Kidney tubule cell (primary cell): ENCODE measurements around the gene CYLD.
A peak's percentile ranks its signal among the peaks of the same experiment; 100 is the strongest.

Experiments used
- DNase-seq: peaks from one replicate; pipeline ENCODE4 v3.0.0-alpha.2; 2018; ENCODE audit warnings: low spot score

Gene CYLD

GRCh38 chr16:50781518-50781917 is 39.6 kb downstream of the CYLD start:
- DNase-seq: no peak

DNA sequence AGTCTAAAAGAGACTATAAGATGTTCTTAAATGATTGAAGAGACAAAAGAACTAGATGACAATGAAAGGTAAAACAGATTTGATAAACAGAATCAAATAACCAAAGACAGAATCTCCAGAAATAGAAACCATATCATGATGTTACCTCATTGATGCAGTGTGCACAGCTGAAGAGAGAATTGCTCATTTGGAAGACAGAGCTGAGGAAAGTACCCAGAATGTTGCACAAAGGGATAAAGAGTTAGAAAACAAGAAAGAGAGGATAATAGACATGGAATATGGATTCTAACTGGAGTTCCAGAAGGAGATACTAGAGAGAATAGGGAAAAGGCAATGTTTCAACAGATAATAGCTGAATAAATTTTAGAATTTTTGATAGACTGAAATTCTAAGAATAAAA is 47.9 kb downstream of the CYLD start:
- no peak for DNase-seq

DNA sequence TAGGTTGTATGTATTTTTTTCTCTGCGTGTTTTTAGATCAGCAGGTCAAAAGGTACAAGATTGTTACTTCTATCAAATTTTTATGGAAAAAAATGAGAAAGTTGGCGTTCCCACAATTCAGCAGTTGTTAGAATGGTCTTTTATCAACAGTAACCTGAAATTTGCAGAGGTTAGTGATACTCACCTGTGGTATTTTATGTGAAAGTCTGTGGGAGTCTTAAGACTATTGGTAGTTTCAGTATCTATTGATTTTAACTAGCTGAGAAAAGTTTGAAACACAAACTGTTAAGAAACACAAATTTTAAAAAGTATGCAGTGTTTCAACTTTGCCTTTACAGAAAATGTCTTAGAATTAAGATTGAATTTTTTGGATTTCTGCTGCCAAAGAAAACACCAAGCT is 49.6 kb downstream of the CYLD start:
- no peak for DNase-seq

DNA sequence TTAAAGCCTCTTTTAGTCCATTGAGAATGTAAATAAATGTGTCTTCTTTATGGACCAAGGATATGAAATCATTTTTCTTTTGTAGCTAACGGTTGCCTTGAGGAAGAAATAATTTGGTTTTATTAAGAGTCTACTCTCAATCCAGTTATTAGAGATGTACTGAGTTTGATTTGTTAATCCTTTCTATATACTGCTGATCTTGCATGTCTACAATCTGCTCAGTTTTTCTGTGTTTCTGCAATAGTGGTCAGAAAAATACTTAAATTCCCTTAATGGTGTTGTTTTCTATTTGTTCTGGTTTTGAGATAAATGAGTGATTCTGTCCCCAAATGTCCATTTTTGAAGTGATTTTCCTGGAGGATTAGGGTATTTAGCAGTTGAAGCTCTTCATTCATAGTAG is 54.9 kb downstream of the CYLD start:
- DNase-seq: no peak

DNA sequence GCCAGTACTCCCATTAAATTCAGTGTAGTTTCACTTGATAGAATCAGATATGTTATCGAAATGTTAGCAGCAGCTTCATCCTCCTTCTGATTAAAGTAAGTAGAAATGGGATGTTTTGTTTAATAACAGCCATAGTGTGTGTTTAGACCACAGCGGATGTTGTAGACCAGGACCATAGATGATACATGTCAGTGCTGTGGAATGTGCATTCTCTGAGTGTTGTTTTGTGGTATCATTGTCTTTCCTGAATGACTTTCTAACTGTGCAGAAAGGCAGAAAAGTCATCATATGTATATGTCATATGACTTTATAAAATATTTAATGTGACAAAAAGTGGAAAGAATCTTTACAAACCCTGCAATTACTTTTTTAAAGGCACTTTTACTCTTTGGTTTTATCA is 55.6 kb downstream of the CYLD start:
- peak; percentile 8 for DNase-seq

DNA sequence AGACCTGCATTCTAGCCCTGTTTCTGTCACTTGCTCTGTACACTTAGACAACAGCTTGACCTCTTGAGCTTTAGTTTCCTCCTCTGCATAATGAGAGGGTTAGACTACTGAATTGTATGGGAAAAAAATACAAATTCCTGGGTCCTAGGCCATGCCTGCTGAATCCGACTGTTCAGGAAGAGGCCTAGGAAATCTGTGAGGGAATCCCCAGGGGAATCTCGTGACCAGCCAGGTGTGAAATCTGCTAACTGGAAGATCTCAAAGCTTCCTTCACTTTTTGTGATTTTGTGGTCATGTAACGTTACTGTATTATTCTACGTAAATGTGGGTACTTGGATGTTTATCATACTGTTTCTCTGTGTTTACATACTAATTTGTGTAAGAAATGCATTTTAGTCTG is 58.2 kb downstream of the CYLD start:
- DNase-seq: peak; percentile 42

- DNase-seq: peak; percentile 66
These were observed 59.1 kb downstream of the CYLD start for GRCh38 chr16:50801036-50801435.

DNA sequence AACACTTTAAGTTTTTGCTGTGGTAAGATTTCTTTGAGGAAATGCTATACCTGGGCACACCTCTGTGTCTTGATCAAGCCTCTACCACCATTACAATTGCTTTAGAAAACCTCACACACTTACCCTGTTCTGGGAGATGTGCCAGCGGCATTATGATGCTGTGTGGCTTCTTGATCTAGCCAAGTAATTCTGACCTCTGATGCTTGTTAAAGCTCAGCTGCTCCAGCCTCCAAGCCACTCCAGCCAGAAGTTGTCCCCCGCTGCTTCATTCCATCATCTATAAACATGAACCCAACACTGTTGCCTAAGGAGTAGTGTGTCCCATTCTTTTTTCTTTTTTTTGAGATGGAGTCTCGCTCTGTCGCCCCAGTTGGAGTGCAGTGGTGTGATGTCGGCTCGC is 60.1 kb downstream of the CYLD start:
- no peak for DNase-seq

DNA sequence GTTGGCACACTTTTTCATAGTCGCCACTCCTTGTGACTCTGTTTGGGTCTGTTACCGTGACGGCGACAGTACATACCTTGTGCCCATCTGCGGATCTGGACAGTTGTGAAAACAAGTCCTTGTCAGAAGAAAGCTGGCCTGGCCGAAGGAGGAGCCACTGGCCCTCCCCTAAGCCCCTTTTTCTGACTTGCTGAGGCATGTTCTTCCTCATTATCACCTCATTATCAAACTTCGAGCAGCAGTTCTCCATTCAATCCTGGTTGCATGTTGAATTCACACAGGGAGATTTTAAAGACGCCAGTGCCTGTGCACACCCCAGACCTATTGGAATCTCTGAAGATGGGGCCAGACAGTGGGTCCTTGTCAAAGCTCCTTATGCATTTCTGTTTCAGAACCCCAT is 61.1 kb downstream of the CYLD start:
- no peak for DNase-seq

GRCh38 chr16:50804290-50804907 is 62.5 kb downstream of the CYLD start:
- no peak for DNase-seq

GRCh38 chr16:50806099-50807062 is 64.5 kb downstream of the CYLD start:
- DNase-seq: peak; percentile 86

DNA sequence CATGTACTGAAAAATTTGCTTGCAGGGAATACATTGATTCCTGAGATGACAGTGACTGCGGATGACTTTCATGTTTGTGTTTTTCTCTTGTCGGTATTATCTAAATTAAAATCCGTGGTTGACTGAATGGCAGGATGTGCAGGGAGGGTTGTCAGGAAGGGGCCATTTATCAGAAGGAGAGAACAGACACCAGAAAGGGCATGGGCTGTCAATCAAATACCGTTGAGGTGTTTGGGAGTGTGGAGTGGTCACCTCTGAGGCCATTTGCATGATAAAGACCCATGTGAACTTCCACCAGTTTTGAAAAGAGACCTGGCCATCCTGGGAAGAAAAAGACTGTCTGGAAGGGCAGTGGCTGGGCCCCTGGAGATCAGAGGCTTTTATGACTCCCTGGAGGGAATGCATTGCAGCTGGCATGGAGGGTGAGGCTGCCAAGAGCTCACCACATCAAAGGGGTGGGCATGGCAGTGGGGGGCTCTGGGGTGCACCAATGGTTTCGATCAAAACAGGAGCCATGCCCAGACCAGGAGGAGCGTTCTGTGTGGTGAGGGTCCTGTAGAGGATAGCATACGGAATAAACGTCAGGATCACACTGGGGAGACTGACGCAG is 67.1 kb downstream of the CYLD start:
- DNase-seq: no peak

DNA sequence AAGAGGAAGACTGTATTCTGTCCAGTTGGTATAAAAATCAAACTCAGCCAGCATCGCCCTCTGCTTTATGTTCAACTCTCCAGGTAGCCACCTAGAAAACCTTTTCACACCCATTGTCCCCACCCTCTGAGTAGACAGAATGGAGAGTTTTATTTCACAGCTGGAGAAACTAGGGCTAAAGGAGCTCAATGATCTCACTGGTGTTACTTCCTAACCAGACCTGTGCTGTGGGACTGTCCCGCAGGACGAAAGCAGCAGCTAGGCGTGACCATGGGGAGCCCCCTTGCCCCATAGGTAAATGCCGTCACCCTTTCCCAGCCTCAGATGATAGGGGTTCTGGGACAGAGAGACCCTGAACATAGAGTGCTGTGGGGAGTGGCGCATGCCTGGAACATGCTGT is 67.7 kb downstream of the CYLD start:
- DNase-seq: no peak

GRCh38 chr16:50810241-50810965 is 68.5 kb downstream of the CYLD start:
- DNase-seq: no peak

GRCh38 chr16:50812046-50812445 is 70.2 kb downstream of the CYLD start:
- no peak for DNase-seq

GRCh38 chr16:50812876-50813466 is 71.1 kb downstream of the CYLD start:
- DNase-seq: no peak

GRCh38 chr16:50814052-50814451 is 72.2 kb downstream of the CYLD start:
- no peak for DNase-seq

DNA sequence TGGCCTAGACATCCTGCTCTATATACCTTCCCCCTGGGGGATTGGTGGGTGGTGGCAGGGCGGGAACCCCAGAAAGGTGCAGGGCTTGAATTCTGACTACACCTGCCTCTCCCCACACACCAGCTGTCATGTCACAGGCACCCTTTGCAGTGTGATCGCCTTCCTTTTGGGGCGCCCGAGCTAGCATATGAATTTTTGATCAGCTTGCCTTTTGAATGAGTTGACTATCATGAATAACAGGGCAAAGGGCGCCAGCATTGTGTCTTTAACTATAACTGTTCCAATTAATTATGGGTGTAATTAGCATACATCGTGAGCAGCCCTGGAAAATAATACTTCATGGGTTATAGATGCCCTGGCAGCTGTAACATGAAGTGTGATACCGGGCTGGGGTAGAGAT is 72.7 kb downstream of the CYLD start:
- no peak for DNase-seq

- no peak for DNase-seq
These were observed 73.5 kb downstream of the CYLD start for GRCh38 chr16:50815382-50815781.

- DNase-seq: no peak
These were observed 75.1 kb downstream of the CYLD start for GRCh38 chr16:50816901-50817555.

DNA sequence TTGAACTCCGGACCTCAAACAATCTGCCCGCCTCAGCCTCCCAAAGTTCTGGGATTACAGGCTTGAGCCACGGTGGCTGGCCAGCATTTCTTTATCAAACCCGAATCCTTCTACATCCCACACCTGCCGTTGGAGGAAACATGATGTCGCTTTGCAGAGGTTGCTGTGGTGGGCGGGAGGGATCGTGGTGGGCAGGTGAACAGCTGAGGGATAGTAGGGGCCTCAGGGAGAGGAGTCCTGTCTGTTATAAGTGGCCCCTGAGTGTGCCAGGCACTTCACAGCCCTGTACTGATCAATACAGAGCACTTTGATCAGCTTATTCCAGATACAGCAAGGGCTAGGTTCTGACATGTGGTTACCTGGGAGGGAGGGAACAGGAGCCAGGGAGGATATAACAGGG is 76.5 kb downstream of the CYLD start:
- DNase-seq: no peak

DNA sequence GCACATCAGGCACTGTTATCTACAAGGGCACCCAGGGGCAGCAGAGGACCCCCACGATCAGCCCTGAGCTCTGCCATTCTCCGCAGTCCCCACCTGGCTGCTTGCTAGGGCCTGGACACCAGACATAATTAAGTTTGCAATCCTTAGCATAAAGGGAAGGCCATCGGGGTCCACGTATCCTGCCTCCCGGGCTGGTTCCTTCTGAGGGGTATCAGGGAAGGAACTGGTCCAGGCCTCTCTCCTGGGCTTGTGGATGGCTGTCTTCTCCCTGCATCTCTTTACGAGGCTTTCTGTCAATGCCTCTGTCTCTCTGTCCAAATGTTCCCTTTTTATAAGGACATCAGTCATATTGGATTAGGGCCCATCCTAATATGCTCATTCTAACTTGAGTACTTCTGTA is 77.8 kb downstream of the CYLD start:
- DNase-seq: no peak
